T-helper 1 cell treated with Interleukin-12 subunit alpha and Interleukin-12 subunit beta and Interleukin-4 antibody, amounts not matched to agents 30 ng/mL and 1 ng/mL, for 36 hours (primary cell): Measurements from ENCODE around the gene AFF1. TPM values are rescaled to one million over a fixed set of nuclear protein-coding genes. Genes with fewer than 3 reads are reported as not detected.
"Not testable (repeated sequence)": the region's sequence is repeated elsewhere in the genome, so short reads cannot be mapped to it uniquely, and the experiment has no call there.

Experiments used
- intact Hi-C: fragments of 100-400 bp; cut with micrococcal nuclease; formaldehyde crosslinking; loops from one replicate; pipeline ENCODE4 v1.15.1; 2024
- total RNA-seq: library from RNA; stranded (reverse); gene quantifications from 2 replicates; pipeline ENCODE4 v1.2.3, GENCODE V29; 2022

Gene AFF1
- total RNA-seq, 1 donor from 2014 or later: 76.0 TPM

GRCh38 chr4:87130985-87131703, 196.3 kb downstream of the AFF1 start:
- intact Hi-C loops: no loop called here

GRCh38 chr4:87132035-87132434, 197.2 kb downstream of the AFF1 start:
- intact Hi-C loops: no loop called here

GRCh38 chr4:87133183-87133582, 198.4 kb downstream of the AFF1 start:
- intact Hi-C loops: no loop called here

- intact Hi-C loops: no loop called here
Measured at GRCh38 chr4:87134122-87134521, 199.3 kb downstream of the AFF1 start.

GRCh38 chr4:87141428-87141827, 206.6 kb downstream of the AFF1 start:
- intact Hi-C loops: no loop called here

- intact Hi-C loops: no loop called here
Measured at GRCh38 chr4:87144356-87144755, 209.5 kb downstream of the AFF1 start.

- intact Hi-C loops: not testable (repeated sequence)
Measured at GRCh38 chr4:87145934-87146333, 211.1 kb downstream of the AFF1 start.

- intact Hi-C loops: no loop called here
Measured at GRCh38 chr4:87147116-87147515, 212.3 kb downstream of the AFF1 start.

GRCh38 chr4:87150498-87151261, 215.9 kb downstream of the AFF1 start:
- intact Hi-C loops: loop anchor here (1.0 to 5.0 kb wide), 6 partner anchors 70 to 1062 kb away; partner anchors contain the start of gene KLHL8

GRCh38 chr4:87151730-87152129, 216.9 kb downstream of the AFF1 start:
- intact Hi-C loops: loop anchor here (1.0 to 5.0 kb wide), 2 partner anchors 314 to 696 kb away; no protein-coding TSS in a partner anchor

- intact Hi-C loops: loop anchor here (5.0 kb wide), 1 partner anchor 695 kb away; no protein-coding TSS in a partner anchor
Measured at GRCh38 chr4:87152310-87153041, 217.7 kb downstream of the AFF1 start.

- intact Hi-C loops: loop anchor here (5.0 kb wide), 1 partner anchor 694 kb away; no protein-coding TSS in a partner anchor
Measured at GRCh38 chr4:87153078-87153870, 218.5 kb downstream of the AFF1 start.

GRCh38 chr4:87165892-87166291, 231.1 kb downstream of the AFF1 start:
- intact Hi-C loops: no loop called here

GRCh38 chr4:87166296-87166854, 231.6 kb downstream of the AFF1 start:
- intact Hi-C loops: no loop called here

GRCh38 chr4:87171944-87172343, 237.1 kb downstream of the AFF1 start:
- intact Hi-C loops: no loop called here

GRCh38 chr4:87174672-87175071, 239.9 kb downstream of the AFF1 start:
- intact Hi-C loops: no loop called here

GRCh38 chr4:87179751-87180150, 244.9 kb downstream of the AFF1 start:
- intact Hi-C loops: no loop called here

- intact Hi-C loops: no loop called here
Measured at GRCh38 chr4:87180767-87181166, 246.0 kb downstream of the AFF1 start.

- intact Hi-C loops: no loop called here
Measured at GRCh38 chr4:87185146-87185870, 250.5 kb downstream of the AFF1 start.

- intact Hi-C loops: no loop called here
Measured at GRCh38 chr4:87188048-87188447, 253.2 kb downstream of the AFF1 start.
